Fibroblast of the conjunctiva (primary cell): ENCODE results near the gene NTSR2.
"Not testable (repeated sequence)": the region's sequence is repeated elsewhere in the genome, so short reads cannot be mapped to it uniquely, and the experiment has no call there.

ENCODE experiments used
- DNase-seq: peaks from one replicate; pipeline ENCODE4 v3.0.0-alpha.2; 2010; ENCODE audit warnings: low read depth

Gene NTSR2

GRCh38 chr2:11679486-11680181, 9.6 kb upstream of the NTSR2 start:
- no peak for DNase-seq

GRCh38 chr2:11679016-11679415, 9.0 kb upstream of the NTSR2 start:
- no peak for DNase-seq

- DNase-seq = no peak
Measured at GRCh38 chr2:11678306-11678960, 8.4 kb upstream of the NTSR2 start.

- DNase-seq = no peak
Measured at GRCh38 chr2:11677136-11678055, 7.4 kb upstream of the NTSR2 start.

- no peak for DNase-seq
Measured at GRCh38 chr2:11676640-11677039, 6.6 kb upstream of the NTSR2 start.

DNA sequence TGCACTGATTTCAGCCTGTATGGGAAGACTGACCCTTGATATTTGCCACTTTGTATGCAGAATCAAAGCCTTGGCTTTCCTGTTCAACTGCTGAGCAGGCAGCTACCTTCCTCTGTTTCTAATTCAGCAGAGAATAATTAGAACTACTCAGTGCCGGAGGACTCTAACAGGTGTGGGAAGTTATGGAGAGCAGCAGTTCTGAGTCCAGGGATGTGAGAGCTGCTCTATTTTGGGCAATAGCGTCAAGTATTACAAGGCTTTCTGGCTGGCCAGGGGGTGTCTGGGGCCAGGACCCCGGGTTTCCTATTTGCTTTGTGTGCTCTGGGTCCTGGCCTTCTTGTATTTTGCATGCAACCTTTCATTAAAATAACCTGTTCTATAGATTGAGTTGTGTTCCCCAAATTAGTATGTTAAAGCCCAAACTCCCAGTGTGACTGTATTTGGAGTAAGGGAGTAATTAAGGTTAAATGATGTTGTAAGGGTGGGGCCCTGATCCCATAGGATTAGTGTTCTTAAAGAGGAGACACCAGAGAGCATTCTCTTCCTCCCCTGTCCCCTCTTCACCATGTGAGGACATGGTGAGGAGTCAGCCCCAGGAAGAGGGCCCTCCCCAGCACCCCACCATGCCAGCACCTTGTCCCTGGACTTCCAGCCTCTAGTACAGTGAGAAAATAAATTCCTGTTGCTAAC, 5.6 kb upstream of the NTSR2 start:
- DNase-seq = no peak

DNA sequence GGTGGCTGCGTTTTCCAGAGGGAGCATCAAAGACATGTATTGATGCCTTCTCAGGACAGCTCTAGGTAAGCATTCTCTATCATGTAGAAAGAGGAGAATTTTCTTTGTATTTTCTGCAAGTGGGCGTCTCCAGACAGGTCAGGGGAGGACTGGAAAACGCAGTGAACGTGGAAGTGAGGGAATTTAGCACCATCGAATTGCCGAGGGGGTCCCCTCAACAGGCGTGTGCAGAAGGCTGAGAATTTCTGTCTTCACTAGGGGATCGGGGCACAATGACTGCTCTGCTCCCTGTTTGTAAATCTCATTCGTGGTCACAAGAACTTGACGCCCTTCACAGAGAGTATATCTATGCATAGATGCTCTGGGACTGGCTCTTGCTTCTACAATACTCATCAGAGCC, 5.0 kb upstream of the NTSR2 start:
- DNase-seq = no peak

- DNase-seq = no peak
Measured at GRCh38 chr2:11672407-11672806, 2.4 kb upstream of the NTSR2 start.

GRCh38 chr2:11667866-11668637, 1.9 kb downstream of the NTSR2 start:
- DNase-seq = no peak

DNA sequence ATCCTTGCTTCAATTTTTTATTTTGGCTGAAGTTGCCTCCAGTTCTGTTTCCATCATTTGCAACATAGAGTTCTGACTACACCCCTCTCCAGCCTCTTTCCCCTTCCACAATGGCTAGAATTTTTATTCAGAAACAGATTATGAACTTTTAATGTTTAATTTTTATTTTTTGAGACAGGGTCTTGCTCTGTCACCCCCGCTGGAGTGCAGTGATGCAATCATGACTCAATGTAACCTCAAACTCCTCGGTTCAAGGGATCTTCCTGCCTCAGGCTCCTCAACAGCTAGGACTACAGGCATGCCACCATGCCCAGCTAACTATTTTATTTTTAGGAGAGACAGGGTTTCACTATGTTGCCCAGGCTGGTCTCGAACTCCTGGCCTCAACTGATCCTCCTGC, 2.8 kb downstream of the NTSR2 start:
- no peak for DNase-seq

DNA sequence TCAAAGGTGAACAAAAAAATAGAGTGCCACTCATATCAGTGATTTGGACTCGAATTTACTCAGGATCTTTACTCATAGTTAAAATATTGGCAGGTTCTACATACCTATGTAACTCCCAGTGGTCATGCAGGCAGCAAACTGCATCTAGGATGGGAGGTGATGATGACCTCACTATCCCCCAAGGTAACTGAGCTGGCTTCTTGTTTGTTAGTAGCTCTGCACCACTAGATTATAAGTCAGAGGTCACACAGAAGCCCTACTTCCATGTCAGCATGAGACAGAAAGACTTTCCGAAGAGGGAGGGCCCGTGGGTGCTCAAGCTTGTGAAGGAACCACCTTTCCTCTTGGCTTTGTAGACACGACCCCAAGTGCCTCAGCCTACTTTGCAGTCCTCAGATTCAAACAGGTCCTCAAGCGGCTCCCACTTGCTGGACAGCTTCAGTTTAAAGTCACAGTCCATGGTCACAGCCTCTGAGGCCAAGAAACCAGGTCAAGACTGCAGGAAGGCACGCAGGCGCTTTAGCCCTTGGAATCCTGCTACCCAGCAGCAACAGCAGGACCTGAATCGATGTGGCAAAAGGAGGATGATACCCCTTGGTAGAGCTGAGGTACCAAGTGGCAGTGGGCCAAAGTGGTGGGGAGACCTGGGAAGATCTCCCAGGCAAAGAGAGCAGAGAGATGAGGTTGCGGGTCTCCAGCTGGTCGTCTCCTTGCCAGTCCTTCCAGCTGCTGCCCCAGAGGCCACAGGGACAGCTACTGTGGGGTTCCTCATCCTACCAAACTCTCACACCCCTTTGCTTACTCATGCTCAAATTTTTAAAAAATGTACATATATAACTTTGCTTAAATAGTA, 4.3 kb downstream of the NTSR2 start:
- DNase-seq = no peak

- no peak for DNase-seq
Measured at GRCh38 chr2:11665028-11665427, 5.0 kb downstream of the NTSR2 start.

DNA sequence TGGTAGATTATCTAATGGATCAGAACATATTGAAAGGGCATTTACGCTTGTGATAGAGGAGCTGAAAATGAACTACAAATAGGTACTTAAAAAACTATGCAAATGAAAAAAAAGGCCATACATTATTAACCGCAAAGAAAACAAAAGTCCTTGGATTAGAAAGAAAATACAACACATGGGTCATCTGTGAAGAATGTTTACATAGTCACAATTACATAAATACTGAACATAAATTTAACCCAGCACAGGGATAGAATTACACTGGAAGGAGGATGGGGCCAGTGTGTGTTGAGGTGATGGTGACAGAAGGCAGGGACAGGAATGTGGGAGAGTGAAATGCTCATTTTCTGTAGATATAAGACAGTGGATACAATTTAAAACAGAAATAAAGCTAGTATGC, 6.6 kb downstream of the NTSR2 start:
- no peak for DNase-seq

- DNase-seq = no peak
Measured at GRCh38 chr2:11662882-11663281, 7.1 kb downstream of the NTSR2 start.

DNA sequence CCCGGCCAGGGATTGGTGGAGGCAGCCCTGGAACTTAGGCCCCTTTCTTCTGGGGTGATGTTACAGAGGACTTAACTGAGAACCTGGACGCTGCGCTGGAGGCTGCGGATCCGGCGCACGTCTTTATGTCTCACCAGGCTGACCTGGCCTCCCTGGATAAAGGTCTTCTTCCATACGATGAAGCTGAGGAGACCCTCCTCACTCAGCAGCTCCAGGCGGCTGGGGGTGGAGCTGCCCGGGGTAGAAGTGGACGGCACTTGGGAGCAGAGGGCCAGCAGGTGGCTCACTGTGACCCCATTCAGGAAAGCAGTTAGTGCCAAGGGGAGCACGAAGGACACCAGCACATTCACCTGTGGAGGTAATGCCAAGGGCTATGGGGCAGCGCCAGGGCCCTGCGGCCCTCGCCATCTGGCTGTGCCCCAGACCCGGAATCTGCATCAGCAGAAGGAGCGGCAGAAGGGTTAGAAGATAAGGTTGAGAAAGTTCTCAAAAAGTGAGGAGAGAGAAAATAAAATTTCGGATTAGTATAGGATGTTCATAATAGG, 8.0 kb downstream of the NTSR2 start:
- DNase-seq = no peak

DNA sequence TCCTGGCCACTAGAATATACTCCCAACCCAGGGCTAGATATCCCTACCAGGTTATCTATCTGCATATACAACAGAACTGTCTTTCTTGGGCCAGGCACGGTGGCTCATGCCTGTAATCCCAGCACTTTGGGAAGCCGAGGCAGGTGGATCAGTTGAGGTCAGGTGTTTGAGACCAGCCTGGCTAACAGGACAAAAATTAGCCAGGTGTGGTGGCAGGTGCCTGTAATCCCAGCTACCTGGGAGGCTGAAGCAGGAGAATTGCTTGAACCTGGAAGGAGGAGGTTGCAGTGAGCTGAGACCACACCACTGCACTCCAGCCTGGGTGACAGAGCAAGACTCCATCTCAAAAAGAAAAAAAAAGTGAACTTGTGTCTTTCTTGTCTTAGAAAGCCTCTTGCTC, 9.6 kb downstream of the NTSR2 start:
- DNase-seq = not testable (repeated sequence)

DNA sequence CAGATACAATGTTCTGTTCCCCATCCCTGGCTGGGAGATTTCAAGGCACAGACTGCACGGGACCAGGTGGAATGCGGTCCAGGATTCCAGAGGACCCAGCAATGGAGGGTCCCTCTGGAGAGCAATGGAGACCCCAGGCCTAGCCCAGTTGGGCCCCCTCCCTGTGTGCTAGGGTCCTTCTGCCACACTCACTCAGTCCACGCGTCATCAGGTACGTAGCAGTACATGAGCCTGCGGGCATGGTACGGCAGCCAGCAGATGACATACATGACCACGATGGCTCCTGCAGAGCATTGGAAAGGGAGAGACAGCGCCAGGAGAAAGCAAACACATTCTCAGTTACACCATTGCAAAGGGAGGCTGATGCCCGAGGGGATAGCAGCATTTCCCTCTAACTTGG, 10.1 kb downstream of the NTSR2 start:
- DNase-seq = no peak

DNA sequence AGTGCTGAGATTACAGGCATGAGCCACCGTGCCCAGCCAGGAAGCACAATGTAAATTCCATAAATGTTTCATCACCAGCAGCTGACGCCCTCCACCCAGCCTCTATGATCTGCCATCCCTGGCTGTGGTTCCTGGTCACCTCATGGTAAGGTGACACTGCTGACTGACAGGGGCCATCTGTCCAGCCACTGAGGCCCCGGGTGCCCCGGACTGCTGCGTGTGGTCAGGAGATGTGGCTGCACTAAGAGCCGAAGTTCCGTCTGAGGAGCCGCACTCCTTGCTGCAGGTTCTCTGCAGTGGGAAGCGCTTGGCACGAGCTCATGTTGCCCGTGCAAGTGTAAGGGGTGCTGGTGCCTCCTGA, 10.9 kb downstream of the NTSR2 start:
- DNase-seq = no peak

DNA sequence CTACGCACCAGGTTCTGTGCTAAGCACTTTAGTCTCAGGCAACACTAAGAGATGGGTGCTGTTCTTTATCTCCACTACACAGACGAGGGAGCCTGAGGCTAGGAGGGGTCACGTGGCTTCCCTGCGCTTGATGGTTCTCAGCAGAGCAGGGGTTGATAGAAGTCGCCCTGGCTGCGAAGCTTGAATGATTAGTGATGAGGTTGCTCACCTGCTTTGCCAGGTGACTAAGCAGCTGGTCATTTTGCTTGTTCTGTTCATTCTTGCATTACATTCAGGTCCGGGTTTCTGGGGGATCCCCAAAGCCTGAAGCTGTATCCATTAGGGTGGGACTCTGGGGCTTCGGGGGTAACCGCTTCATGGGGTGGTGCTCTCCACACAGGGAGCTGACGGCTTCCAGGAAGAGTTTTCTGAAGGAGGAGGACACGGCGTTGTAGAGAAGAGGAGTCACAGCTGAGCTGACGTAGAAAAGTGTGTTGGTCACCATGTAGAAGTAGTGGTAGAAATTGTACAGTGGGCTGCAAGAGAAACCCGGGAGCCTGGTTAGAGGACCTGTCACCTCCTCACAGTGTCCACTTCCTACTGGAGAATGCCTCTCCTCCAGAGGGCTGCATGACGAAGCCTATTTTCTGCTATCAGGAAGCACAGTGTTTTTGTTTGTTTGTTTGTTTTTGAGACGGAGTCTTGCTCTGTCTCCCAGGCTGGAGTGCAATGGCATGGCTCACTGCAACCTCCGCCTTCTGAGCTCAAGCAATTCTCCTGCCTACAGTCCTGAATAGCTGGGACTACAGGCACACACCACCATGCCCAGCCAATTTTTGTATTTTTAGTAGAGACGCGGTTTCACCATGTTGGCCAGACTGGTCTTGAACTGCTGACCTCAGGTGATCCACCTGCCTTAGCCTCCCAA, 11.5 kb downstream of the NTSR2 start:
- DNase-seq = no peak
